A673 (cell line): ENCODE results near the gene PRG2.

Experiments
- CTCF ChIP-seq: fragments of 300-800, 200-600 bp; sonication (generic); conservative IDR thresholded peaks from 2 replicates; pipeline ENCODE4 v1.5.1; 2017; ENCODE audit warnings: low read depth, mild to moderate bottlenecking, antibody characterized with exemption, low read length, moderate library complexity, mixed read lengths
- EZH2 ChIP-seq: fragments of 200-600 bp; sonication (generic); IDR thresholded peaks from 2 replicates; pipeline ENCODE4 v1.6.1; 2017; ENCODE audit warnings: borderline replicate concordance, low read depth, mild to moderate bottlenecking, mixed read lengths, antibody characterized with exemption, low read length; ENCODE audit not compliant: poor library complexity, severe bottlenecking

DNA sequence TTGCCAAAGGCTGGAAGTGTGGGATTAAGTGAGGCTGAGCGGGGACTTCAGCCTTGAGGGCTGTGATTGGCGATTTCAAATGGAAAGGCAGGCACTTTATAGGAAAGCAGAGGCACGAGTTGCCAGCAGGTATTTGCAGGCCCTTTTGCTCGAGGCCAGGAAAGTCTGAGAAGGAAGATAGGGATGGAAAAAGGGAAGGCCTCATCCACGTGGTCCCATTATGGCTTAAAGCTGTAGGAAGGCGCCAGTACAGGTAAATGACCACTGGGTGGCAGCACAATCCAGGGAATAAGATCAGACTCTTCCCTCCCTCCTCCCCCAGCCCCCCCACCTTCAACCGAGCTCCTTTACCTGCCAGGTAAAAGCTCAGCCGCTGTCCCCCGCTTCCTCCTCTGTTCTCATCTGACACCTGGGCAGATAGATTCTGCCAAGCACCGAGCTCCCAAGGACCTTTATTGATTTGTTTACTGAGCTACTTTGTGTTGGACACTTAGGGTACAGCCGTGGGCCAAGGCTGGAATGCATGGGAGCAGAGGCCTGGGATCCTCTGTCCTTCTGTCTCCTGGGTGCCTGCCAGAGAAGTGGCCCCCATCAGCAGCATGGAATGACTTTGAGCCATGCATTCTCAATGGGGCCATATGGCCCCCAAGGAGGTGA, 44.8 kb downstream of the PRG2 start:
- peak; percentile 84 for TF ChIP-seq CTCF
- no peak for TF ChIP-seq EZH2
